H9 (cell line): ENCODE data around the gene HACD1. TPM values are rescaled to one million over a fixed set of nuclear protein-coding genes. Genes with fewer than 3 reads are reported as not detected.

Experiments used
- DNase-seq: peaks from one replicate; pipeline ENCODE4 v3.0.0-alpha.2; 2017
- H2AFZ ChIP-seq: one replicate; pipeline ENCODE4 v1.6.1; 2013; ENCODE audit warnings: mild to moderate bottlenecking, low read length, control low read depth, moderate library complexity
- H2AK5ac ChIP-seq: 2 replicates; pipeline ENCODE4 v1.6.1; 2013; ENCODE audit warnings: low read length, control low read depth, mixed read lengths; ENCODE audit not compliant: insufficient read length
- H2BK120ac ChIP-seq: one replicate; pipeline ENCODE4 v1.6.1; 2013; ENCODE audit warnings: low read depth, mild to moderate bottlenecking, low read length, control low read depth, inconsistent platforms; ENCODE audit not compliant: poor library complexity, severe bottlenecking
- H2BK12ac ChIP-seq: 2 replicates; pipeline ENCODE4 v1.6.1; 2013; ENCODE audit warnings: low read length, control low read depth, mixed read lengths, low read depth; ENCODE audit not compliant: insufficient read length
- H2BK15ac ChIP-seq: 2 replicates; pipeline ENCODE4 v1.6.1; 2013; ENCODE audit warnings: low read depth, low read length, control low read depth
- H2BK20ac ChIP-seq: one replicate; pipeline ENCODE4 v1.6.1; 2013; ENCODE audit warnings: low read depth, mild to moderate bottlenecking, low read length, control low read depth, inconsistent platforms; ENCODE audit not compliant: poor library complexity, severe bottlenecking
- H2BK5ac ChIP-seq: 2 replicates; pipeline ENCODE4 v1.6.1; 2013; ENCODE audit warnings: low read length, control low read depth, mixed read lengths; ENCODE audit not compliant: insufficient read length
- H3K14ac ChIP-seq: 2 replicates; pipeline ENCODE4 v1.6.1; 2013; ENCODE audit warnings: low read length, control low read depth; ENCODE audit not compliant: insufficient read depth
- H3K18ac ChIP-seq: 2 replicates; pipeline ENCODE4 v1.6.1; 2013; ENCODE audit warnings: low read depth, mild to moderate bottlenecking, mixed read lengths, low read length, control low read depth; ENCODE audit not compliant: insufficient read length
- H3K23ac ChIP-seq: 2 replicates; pipeline ENCODE4 v1.6.1; 2013; ENCODE audit warnings: low read length, control low read depth, mixed read lengths, low read depth; ENCODE audit not compliant: insufficient read length
- H3K23me2 ChIP-seq: 2 replicates; pipeline ENCODE4 v1.6.1; 2013; ENCODE audit warnings: low read depth, mild to moderate bottlenecking, mixed read lengths, low read length, control low read depth; ENCODE audit not compliant: insufficient read length, poor library complexity, severe bottlenecking
- H3K27ac ChIP-seq: 2 replicates; pipeline ENCODE4 v1.5.1; 2013; ENCODE audit warnings: low read length, control low read depth, mixed read lengths, low read depth; ENCODE audit not compliant: insufficient read length
- H3K27me3 ChIP-seq: 2 replicates; pipeline ENCODE4 v1.6.1; 2013; ENCODE audit warnings: low read length, control low read depth, inconsistent platforms; ENCODE audit not compliant: insufficient read depth
- H3K4ac ChIP-seq: 2 replicates; pipeline ENCODE4 v1.6.1; 2013; ENCODE audit warnings: low read depth, mild to moderate bottlenecking, control low read depth, inconsistent platforms, low read length, moderate library complexity
- H3K4me1 ChIP-seq: 2 replicates; pipeline ENCODE4 v1.6.1; 2013; ENCODE audit warnings: low read length, control low read depth, inconsistent platforms; ENCODE audit not compliant: insufficient read depth
- H3K4me2 ChIP-seq: 2 replicates; pipeline ENCODE4 v1.6.1; 2013; ENCODE audit warnings: low read length, control low read depth, mixed read lengths; ENCODE audit not compliant: insufficient read length, insufficient read depth
- H3K56ac ChIP-seq: 2 replicates; pipeline ENCODE4 v1.6.1; 2013; ENCODE audit warnings: low read depth, mild to moderate bottlenecking, mixed read lengths, low read length, control low read depth; ENCODE audit not compliant: insufficient read length
- H3K79me1 ChIP-seq: 2 replicates; pipeline ENCODE4 v1.6.1; 2013; ENCODE audit warnings: low read depth, mild to moderate bottlenecking, moderate library complexity, low read length, control low read depth, inconsistent platforms; ENCODE audit not compliant: insufficient read depth, poor library complexity, severe bottlenecking
- H3K79me2 ChIP-seq: 2 replicates; pipeline ENCODE4 v1.6.1; 2013; ENCODE audit warnings: low read length, control low read depth, inconsistent platforms; ENCODE audit not compliant: insufficient read depth
- H3K9ac ChIP-seq: 2 replicates; pipeline ENCODE4 v1.6.1; 2013; ENCODE audit warnings: low read length, control low read depth, mixed read lengths; ENCODE audit not compliant: insufficient read length; ENCODE audit errors: extremely low read depth
- H3K9me3 ChIP-seq: one replicate; pipeline ENCODE4 v1.6.1; 2013; ENCODE audit warnings: low read depth, low read length, inconsistent platforms; ENCODE audit not compliant: control insufficient read depth
- H3T11ph ChIP-seq: one replicate; pipeline ENCODE4 v1.6.1; 2013; ENCODE audit warnings: mild to moderate bottlenecking, low read length, control low read depth, inconsistent platforms
- H4K20me1 ChIP-seq: one replicate; pipeline ENCODE4 v1.6.1; 2013; ENCODE audit not compliant: control insufficient read depth, insufficient read length, insufficient read depth
- H4K5ac ChIP-seq: 2 replicates; pipeline ENCODE4 v1.6.1; 2013; ENCODE audit warnings: low read depth, mild to moderate bottlenecking, mixed read lengths, low read length, control low read depth; ENCODE audit not compliant: insufficient read length
- H4K8ac ChIP-seq: replicated peaks from 2 replicates; pipeline ENCODE4 v1.6.1; 2013; ENCODE audit warnings: low read length, control low read depth, mixed read lengths, low read depth; ENCODE audit not compliant: insufficient read length
- H4K91ac ChIP-seq: 2 replicates; pipeline ENCODE4 v1.6.1; 2013; ENCODE audit warnings: low read depth, mild to moderate bottlenecking, moderate library complexity, mixed read lengths, low read length, control low read depth; ENCODE audit not compliant: insufficient read length
- H3K27ac Mint-ChIP-seq, 3 experiments: 2 replicates in 2 of 3; 3 replicates in 1 of 3; pipeline ENCODE4 v1.8.0; 2020 to 2021; ENCODE audit warnings: mixed read lengths in 3 of 3, mild to moderate bottlenecking in 1 of 3, moderate library complexity in 1 of 3
- H3K27me3 Mint-ChIP-seq: 2 replicates; pipeline ENCODE4 v1.8.0; 2021; ENCODE audit warnings: low read depth, mild to moderate bottlenecking, moderate library complexity, mixed read lengths
- H3K36me3 Mint-ChIP-seq, 3 experiments: 2 replicates in 2 of 3; 3 replicates in 1 of 3; pipeline ENCODE4 v1.8.0; 2020 to 2021; ENCODE audit warnings: low read depth in 3 of 3, mixed read lengths in 3 of 3; ENCODE audit not compliant: insufficient read depth in 1 of 3
- H3K4me1 Mint-ChIP-seq, 2 experiments: 2 replicates each; pipeline ENCODE4 v1.8.0; 2020; ENCODE audit warnings: mixed read lengths in 2 of 2
- H3K4me3 Mint-ChIP-seq, 2 experiments: 2 replicates in 1 of 2; 3 replicates in 1 of 2; pipeline ENCODE4 v1.8.0; 2020 to 2021; ENCODE audit warnings: mild to moderate bottlenecking in 2 of 2, mixed read lengths in 2 of 2, moderate library complexity in 1 of 2
- H3K9me3 Mint-ChIP-seq, 2 experiments: 2 replicates in 1 of 2; 3 replicates in 1 of 2; pipeline ENCODE4 v1.8.0; 2020; ENCODE audit warnings: mild to moderate bottlenecking in 2 of 2, mixed read lengths in 2 of 2, moderate library complexity in 1 of 2
- WGBS: extraction: QIAGEN DNeasy Blood & Tissue Kit; methylation state at CpG from one replicate; pipeline ENCODE4 v1.1.7; 2013; ENCODE audit warnings: missing lambda C conversion rate, low lambda C conversion rate, mixed read lengths; ENCODE audit not compliant: insufficient read length; ENCODE audit errors: extremely low coverage; 5-methylcytosine and 5-hydroxymethylcytosine counted together
- total RNA-seq: library from RNA; stranded (reverse); gene quantifications from 2 replicates; pipeline ENCODE4 v1.2.1, GENCODE V29; 2021
- TF ChIP-seq, protein P1 (sequence below): fragments of 200-600 bp; sonication (generic); conservative IDR thresholded peaks from 3 replicates; pipeline ENCODE4 v1.8.0; 2021; ENCODE audit warnings: antibody characterized with exemption, mild to moderate bottlenecking

Gene HACD1
- total RNA-seq, 1 experiment from 2014 or later, result 25.0 TPM

GRCh38 chr10:17563452-17563851 lies 53.7 kb downstream of the HACD1 start:
- H3K4me1 Mint-ChIP-seq, result peaks cover 15% of the 10 kb centered on the region in 2 experiments
- DNase-seq, result no peak
- TF ChIP-seq, protein P1, sequence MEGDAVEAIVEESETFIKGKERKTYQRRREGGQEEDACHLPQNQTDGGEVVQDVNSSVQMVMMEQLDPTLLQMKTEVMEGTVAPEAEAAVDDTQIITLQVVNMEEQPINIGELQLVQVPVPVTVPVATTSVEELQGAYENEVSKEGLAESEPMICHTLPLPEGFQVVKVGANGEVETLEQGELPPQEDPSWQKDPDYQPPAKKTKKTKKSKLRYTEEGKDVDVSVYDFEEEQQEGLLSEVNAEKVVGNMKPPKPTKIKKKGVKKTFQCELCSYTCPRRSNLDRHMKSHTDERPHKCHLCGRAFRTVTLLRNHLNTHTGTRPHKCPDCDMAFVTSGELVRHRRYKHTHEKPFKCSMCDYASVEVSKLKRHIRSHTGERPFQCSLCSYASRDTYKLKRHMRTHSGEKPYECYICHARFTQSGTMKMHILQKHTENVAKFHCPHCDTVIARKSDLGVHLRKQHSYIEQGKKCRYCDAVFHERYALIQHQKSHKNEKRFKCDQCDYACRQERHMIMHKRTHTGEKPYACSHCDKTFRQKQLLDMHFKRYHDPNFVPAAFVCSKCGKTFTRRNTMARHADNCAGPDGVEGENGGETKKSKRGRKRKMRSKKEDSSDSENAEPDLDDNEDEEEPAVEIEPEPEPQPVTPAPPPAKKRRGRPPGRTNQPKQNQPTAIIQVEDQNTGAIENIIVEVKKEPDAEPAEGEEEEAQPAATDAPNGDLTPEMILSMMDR, result no peak
- H2AFZ ChIP-seq, result no peak overlapping the region
- H3K27me3 ChIP-seq, result no peaks in the 10 kb centered on the region
- H3K14ac ChIP-seq, result no peak overlapping the region
- no CpG with 5 or more reads among the region's 4 CpGs for WGBS
- H3K79me2 ChIP-seq, result no peaks in the 10 kb centered on the region
- no peaks in the 10 kb centered on the region for H3K79me1 ChIP-seq
- H3K4me1 ChIP-seq, result peaks cover 2% of the 10 kb centered on the region; the same call in 1 of the 2 replicates
- no peaks in the 10 kb centered on the region for H3K9me3 Mint-ChIP-seq
- H2BK15ac ChIP-seq, result no peak overlapping the region
- H3K27ac ChIP-seq, result no peak overlapping the region
- H2BK5ac ChIP-seq, result no peak overlapping the region
- H4K91ac ChIP-seq, result no peak overlapping the region
- H3K4ac ChIP-seq, result no peak overlapping the region
- no peaks in the 10 kb centered on the region for H4K20me1 ChIP-seq
- no peak overlapping the region for H2AK5ac ChIP-seq
- no peaks in the 10 kb centered on the region for H3K27me3 Mint-ChIP-seq
- no peak overlapping the region for H2BK20ac ChIP-seq
- H2BK120ac ChIP-seq, result no peak overlapping the region
- H3K23me2 ChIP-seq, result no peaks in the 10 kb centered on the region
- H3K4me2 ChIP-seq, result no peak overlapping the region
- no peak overlapping the region for H3K4me3 Mint-ChIP-seq
- no peaks in the 10 kb centered on the region for H3K9me3 ChIP-seq
- no peak overlapping the region for H4K8ac ChIP-seq
- H3K9ac ChIP-seq, result no peak overlapping the region
- no peak overlapping the region for H3K27ac Mint-ChIP-seq
- no peak overlapping the region for H3K23ac ChIP-seq
- no peak overlapping the region for H3T11ph ChIP-seq
- no peak overlapping the region for H4K5ac ChIP-seq
- H3K56ac ChIP-seq, result no peak overlapping the region
- H3K18ac ChIP-seq, result no peak overlapping the region
- no peak overlapping the region for H2BK12ac ChIP-seq
- H3K36me3 Mint-ChIP-seq, result no peaks in the 10 kb centered on the region
